ENCODE measurements around the gene SLC49A3.
"Not testable (repeated sequence)": the region's sequence is repeated elsewhere in the genome, so short reads cannot be mapped to it uniquely, and the experiment has no call there.

The SLC49A3 gene

GRCh38 chr4:650951-651883 is 37.7 kb downstream of the SLC49A3 start:
- no peak for DNase-seq

DNA sequence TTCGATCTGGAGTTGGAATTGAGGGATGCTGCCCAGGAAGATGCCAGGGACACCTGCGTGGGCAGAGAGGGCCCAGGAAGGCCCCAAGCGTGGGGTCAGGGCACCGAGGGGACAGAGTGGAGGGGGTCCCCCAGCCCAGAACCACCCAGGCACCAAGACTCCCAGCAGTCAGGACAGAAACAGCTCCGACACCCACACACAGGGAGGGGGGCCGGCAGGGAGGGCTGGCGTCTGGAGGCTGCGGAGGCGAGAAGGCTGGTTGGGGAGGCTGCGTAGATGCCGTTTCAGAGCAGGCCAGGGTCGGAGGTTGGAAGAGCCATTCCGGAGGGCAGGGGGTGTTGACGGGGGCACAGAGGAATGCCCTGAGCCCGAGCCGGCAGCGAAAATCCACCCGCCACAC is 38.5 kb downstream of the SLC49A3 start:
- no peak for DNase-seq

DNA sequence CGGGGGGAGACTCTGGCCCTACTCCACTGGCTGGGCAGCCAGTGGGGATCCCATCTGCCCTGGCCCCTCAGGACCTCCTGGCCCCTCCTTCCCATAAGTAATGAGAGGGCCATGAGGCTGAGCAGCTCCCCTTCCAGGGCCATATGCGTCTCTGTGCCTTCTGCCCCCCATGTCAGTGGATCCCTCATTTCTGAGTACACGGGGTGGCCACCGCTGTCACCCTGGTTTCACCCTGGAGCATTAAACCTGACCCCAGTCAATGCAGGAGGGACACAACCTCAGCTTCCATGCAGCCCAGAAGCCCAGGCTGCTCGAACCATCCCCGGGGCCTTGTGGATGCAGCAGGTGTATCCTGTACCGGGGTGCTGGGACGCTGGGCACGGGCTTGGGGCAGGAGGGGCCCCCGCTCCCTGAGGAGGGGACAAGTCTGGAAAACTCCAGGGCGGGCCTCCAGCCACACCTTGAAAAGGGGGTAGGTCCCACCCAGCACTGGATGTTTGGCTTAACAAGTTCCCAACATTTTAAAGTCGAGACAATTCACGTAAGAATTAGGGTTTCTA is 39.1 kb downstream of the SLC49A3 start:
- no peak for DNase-seq

DNA sequence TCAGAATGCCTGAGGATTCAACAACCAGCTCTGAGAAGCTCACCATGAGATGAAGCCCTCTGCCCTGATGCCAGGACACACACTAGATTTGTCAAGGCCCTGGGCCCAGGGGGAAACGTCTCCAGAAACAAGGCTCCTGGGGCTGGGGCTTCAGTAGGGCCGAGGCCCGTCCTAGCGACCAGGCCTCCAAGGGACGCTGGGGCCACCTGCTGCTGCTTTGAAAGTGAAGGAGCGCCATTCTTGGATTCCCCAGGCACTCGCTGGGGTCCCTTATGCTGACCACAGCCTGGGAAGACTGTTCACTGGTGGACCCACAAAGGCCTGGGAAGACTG is 39.7 kb downstream of the SLC49A3 start:
- no peak for DNase-seq

GRCh38 chr4:648579-649292 is 40.2 kb downstream of the SLC49A3 start:
- no peak for DNase-seq

DNA sequence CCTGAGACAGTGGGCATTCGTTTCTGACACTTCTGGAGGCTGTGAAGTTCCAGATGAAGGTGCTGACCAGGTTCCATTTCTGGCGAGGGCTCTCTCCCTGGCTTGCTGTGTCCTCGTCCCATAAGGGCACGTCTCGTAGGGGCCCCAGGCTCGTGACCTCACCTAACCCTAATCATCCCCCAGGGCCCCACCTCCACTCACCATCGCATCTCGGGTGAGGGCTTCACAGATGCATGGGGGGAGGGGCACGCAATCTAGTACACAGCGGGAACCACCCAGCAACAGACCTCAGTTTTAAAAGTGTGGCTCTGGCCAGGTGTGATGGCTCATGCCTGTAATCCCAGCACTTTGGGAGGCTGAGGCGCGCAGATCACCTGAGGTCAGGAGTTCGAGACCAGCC is 41.5 kb downstream of the SLC49A3 start:
- no peak for DNase-seq

DNA sequence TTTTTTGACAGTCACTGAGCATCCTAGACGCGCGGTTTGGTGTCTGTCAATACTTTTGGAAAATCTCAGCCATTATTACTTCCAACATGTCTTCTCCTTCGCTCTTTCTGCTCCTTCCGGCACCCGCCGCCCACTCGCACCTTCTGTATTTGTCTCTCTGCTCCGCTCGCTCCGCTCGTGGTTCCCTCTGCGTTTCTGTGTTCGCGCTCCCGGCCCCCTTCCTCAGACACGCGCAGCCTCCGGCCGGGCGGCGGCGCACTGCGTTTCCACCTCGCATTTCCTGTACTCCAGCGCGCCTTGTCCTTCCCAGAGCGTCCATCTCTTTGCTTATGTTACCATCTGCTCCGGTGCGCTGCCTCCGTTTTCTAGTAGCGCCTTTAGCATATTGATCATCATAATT is 42.5 kb downstream of the SLC49A3 start:
- no peak for DNase-seq

DNA sequence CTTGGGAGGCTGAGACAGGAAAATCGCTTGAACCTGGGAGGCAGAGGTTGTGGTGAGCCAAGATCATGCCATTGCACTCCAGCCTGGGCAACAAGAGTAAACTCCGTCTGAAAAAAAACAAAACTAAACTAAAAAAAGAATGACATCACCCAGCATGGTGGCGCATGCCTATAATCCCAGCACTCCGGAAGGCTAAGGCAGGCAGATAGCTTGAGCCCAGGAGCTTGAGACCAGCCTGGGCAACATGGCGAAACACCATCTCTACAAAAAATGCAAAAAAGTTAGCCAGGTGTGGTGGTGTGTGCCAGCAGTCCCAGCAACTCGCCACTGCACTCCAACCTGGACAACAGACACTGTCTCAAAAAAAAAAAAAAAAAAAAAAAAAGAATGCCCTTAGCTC is 46.6 kb downstream of the SLC49A3 start:
- not testable (repeated sequence) for DNase-seq

- no peak for DNase-seq
These were observed 51.2 kb downstream of the SLC49A3 start for GRCh38 chr4:637536-638280.

GRCh38 chr4:636628-637159 is 52.3 kb downstream of the SLC49A3 start:
- no peak for DNase-seq

- DNase-seq, result no peak
These were observed 52.9 kb downstream of the SLC49A3 start for GRCh38 chr4:635851-636627.

GRCh38 chr4:635066-635835 is 53.7 kb downstream of the SLC49A3 start:
- not testable (repeated sequence) for DNase-seq

GRCh38 chr4:634599-634985 is 54.4 kb downstream of the SLC49A3 start:
- no peak for DNase-seq

GRCh38 chr4:633976-634598 is 54.9 kb downstream of the SLC49A3 start:
- DNase-seq, result no peak

GRCh38 chr4:633406-633805 is 55.5 kb downstream of the SLC49A3 start:
- DNase-seq, result no peak

DNA sequence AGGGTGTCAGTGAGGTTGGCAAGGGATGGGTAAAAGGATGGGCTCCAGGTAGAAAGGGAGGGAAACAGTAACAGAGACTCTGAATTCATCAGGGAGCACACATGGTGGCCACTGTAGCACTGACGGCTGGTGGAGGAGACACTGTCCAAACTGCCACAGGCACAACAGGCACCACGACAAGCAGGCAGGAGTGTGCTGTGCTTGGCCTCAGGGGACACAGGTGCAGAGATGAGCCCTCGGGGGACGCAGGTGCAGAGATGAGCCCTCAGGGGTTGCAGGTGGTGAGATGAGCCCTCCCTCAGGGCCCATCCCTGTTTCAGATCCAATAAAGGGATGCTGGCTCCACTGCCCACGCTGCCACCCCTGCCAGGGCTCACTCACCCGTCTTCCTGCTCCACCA is 56.0 kb downstream of the SLC49A3 start:
- DNase-seq, result no peak

DNA sequence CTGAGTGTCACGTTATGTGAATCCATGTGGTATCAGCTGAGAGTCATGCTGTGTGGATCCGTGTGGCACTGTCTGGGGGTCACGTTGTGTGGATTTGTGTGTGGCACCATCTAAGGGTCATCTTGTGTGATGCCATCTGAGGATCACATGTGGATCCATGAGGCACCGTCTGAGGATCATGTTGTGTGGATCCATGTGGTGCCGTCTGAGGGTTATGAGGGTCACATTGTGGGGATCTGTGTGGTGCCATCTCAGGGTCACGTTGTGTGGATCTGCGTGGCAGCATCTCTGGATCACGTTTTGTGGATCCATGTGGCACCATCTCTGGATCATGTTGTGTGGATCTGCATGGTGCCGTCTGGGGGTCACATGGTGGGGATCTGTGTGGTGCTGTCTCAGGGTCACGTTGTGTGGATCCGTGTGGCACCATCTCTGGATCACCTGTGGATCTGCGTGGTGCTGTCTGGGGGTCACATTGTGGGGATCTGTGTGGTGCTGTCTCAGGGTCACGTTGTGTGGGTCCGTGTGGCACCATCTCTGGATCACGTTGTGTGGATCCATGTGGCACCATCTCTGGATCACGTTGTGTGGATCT is 56.7 kb downstream of the SLC49A3 start:
- DNase-seq, result no peak
